Activated CD8-positive, alpha-beta T cell treated with anti-CD3 and anti-CD28 coated beads for 36 hours (primary cell): ENCODE measurements around the gene CEP85L. TPM values are rescaled to one million over a fixed set of nuclear protein-coding genes. Genes with fewer than 3 reads are reported as not detected.

Source experiments
- ATAC-seq: fragments of 200-7000 bp; cut with Tn5 transposase; one replicate; pipeline ENCODE4 v1.10.0; 2021; ENCODE audit warnings: mild to moderate bottlenecking, moderate library complexity
- CTCF ChIA-PET: fragments of 350-600 bp; sonication (Branson Sonifier 250); formaldehyde crosslinking; loops from one replicate; lab custom pipeline; 2021; ENCODE audit warnings: antibody characterized with exemption; lab: Charles Lee
- POLR2A ChIA-PET: fragments of 350-600 bp; sonication (Branson Sonifier 250); formaldehyde crosslinking; loops from one replicate; lab custom pipeline; 2021; ENCODE audit warnings: antibody characterized with exemption; lab: Charles Lee
- DNase-seq: peaks from one replicate; pipeline ENCODE4 v3.0.0-alpha.2; 2020
- H3K27ac Mint-ChIP-seq: one replicate; pipeline ENCODE4 v1.8.0; 2021; ENCODE audit warnings: mild to moderate bottlenecking, mixed read lengths
- H3K27me3 Mint-ChIP-seq: one replicate; pipeline ENCODE4 v1.8.0; 2021; ENCODE audit warnings: mixed read lengths
- H3K36me3 Mint-ChIP-seq: one replicate; pipeline ENCODE4 v1.8.0; 2021; ENCODE audit warnings: low read depth, mixed read lengths
- H3K4me1 Mint-ChIP-seq: one replicate; pipeline ENCODE4 v1.8.0; 2021; ENCODE audit warnings: low read depth, mixed read lengths
- H3K4me3 Mint-ChIP-seq: one replicate; pipeline ENCODE4 v1.8.0; 2021; ENCODE audit warnings: mild to moderate bottlenecking, moderate library complexity, mixed read lengths
- H3K9me3 Mint-ChIP-seq: one replicate; pipeline ENCODE4 v1.8.0; 2021; ENCODE audit warnings: mixed read lengths
- CTCF ChIP-seq: fragments of 200-600 bp; IDR thresholded peaks from one replicate; pipeline ENCODE4 v1.8.0; 2022; ENCODE audit warnings: antibody characterized with exemption, mild to moderate bottlenecking
- intact Hi-C: fragments of 100-400 bp; cut with micrococcal nuclease; formaldehyde crosslinking; loops from one replicate; pipeline ENCODE4 v1.10.0; 2022
- total RNA-seq, 2 experiments: library from RNA; stranded (reverse); gene quantifications; one replicate each; pipeline ENCODE4 v1.2.3, GENCODE V29; 2021

CEP85L gene
- total RNA-seq, 2 experiments from 2014 or later: 39.6 to 40.3 TPM

- DNase-seq: no peak
- Mint-ChIP-seq H3K9me3 (peaks cover 6% of the 10 kb centered on the region), H3K27me3 (no peaks in the 10 kb centered on the region), H3K4me3 (no peak overlapping the region), H3K27ac (peak overlapping the region; percentile 26), H3K4me1 (peaks cover 14% of the 10 kb centered on the region), H3K36me3 (peaks cover 35% of the 10 kb centered on the region)
- peak; percentile 27 for ATAC-seq
- intact Hi-C loops: no loop called here
- ChIA-PET CTCF (no interaction called here), POLR2A (interaction anchor here (1.3 kb wide), 1 partner anchor 20 kb away, joined by 4 read pairs; no protein-coding TSS in a partner anchor)
- no peak for TF ChIP-seq CTCF
These were observed 145.2 kb downstream of the CEP85L start for GRCh38 chr6:118506071-118506638.

- DNase-seq (no peak), ATAC-seq (no peak)
- H3K4me1 Mint-ChIP-seq: peaks cover 16% of the 10 kb centered on the region
- no peaks in the 10 kb centered on the region for H3K27me3 Mint-ChIP-seq
- H3K4me3 Mint-ChIP-seq: no peak overlapping the region
- no peak overlapping the region for H3K27ac Mint-ChIP-seq
- ChIA-PET POLR2A (no interaction called here), CTCF (no interaction called here)
- no peak for TF ChIP-seq CTCF
- peaks cover 40% of the 10 kb centered on the region for H3K36me3 Mint-ChIP-seq
- peaks cover 6% of the 10 kb centered on the region for H3K9me3 Mint-ChIP-seq
- intact Hi-C loops: no loop called here
These were observed 145.7 kb downstream of the CEP85L start for GRCh38 chr6:118505656-118506055.

GRCh38 chr6:118504611-118505010, 146.8 kb downstream of the CEP85L start:
- DNase-seq (no peak), ATAC-seq (no peak)
- peaks cover 19% of the 10 kb centered on the region for H3K4me1 Mint-ChIP-seq
- H3K9me3 Mint-ChIP-seq: peaks cover 6% of the 10 kb centered on the region
- TF ChIP-seq CTCF: no peak
- POLR2A ChIA-PET: no interaction called here
- H3K4me3 Mint-ChIP-seq: no peak overlapping the region
- peaks cover 47% of the 10 kb centered on the region for H3K36me3 Mint-ChIP-seq
- H3K27me3 Mint-ChIP-seq: no peaks in the 10 kb centered on the region
- H3K27ac Mint-ChIP-seq: no peak overlapping the region
- intact Hi-C loops: no loop called here
- CTCF ChIA-PET: interaction anchor here (1.2 kb wide), 1 partner anchor 220 kb away, joined by 3 read pairs; no protein-coding TSS in a partner anchor

GRCh38 chr6:118502169-118502568, 149.2 kb downstream of the CEP85L start:
- POLR2A ChIA-PET: no interaction called here
- Mint-ChIP-seq H3K27me3 (no peaks in the 10 kb centered on the region), H3K4me3 (no peak overlapping the region), H3K36me3 (peaks cover 52% of the 10 kb centered on the region), H3K4me1 (peaks cover 13% of the 10 kb centered on the region), H3K27ac (no peak overlapping the region), H3K9me3 (peaks cover 6% of the 10 kb centered on the region)
- intact Hi-C loops: no loop called here
- CTCF ChIA-PET: interaction anchor here (0.6 kb wide), 1 partner anchor 357 kb away, joined by 3 read pairs; no protein-coding TSS in a partner anchor
- DNase-seq (no peak), ATAC-seq (no peak)
- TF ChIP-seq CTCF: no peak

GRCh38 chr6:118501765-118502164, 149.6 kb downstream of the CEP85L start:
- intact Hi-C loops: no loop called here
- Mint-ChIP-seq H3K36me3 (peaks cover 51% of the 10 kb centered on the region), H3K27me3 (no peaks in the 10 kb centered on the region)

More at GRCh38 chr6:118501765-118502164, 149.6 kb downstream of the CEP85L start:
- CTCF ChIA-PET: no interaction called here
- ATAC-seq (no peak), DNase-seq (no peak)
- POLR2A ChIA-PET: no interaction called here
- Mint-ChIP-seq H3K4me1 (peaks cover 9% of the 10 kb centered on the region), H3K9me3 (peaks cover 6% of the 10 kb centered on the region), H3K4me3 (no peak overlapping the region), H3K27ac (no peak overlapping the region)
- no peak for TF ChIP-seq CTCF
